ENCODE measurements around the gene SLC41A3. TPM values are rescaled to one million over a fixed set of nuclear protein-coding genes. Genes with fewer than 3 reads are reported as not detected.

SLC41A3 gene
- total and polyA plus RNA-seq, 4 donors, result 9.3 to 19.8 (median 12.7) TPM

- H3K4me1 ChIP-seq (ENCODE audit: control insufficient read depth in 4 of 4, insufficient read depth in 4 of 4, low read length in 3 of 4), result no peaks in the 10 kb centered on the region
- no peaks in the 10 kb centered on the region for H3K27me3 ChIP-seq (ENCODE audit: control insufficient read depth in 4 of 4, insufficient read depth in 4 of 4, low read length in 3 of 4)
- DNase-seq (ENCODE audit: low spot score), result no peak
- no peak overlapping the region for H3K9ac ChIP-seq (ENCODE audit: low read depth in 1 of 2, low read length in 2 of 2)
- WGBS, result 97% methylated on average over 3 of the region's 3 CpGs
- TF ChIP-seq YY1 (IDR thresholded peaks at IDR 0.05) (no peak), JUND (IDR thresholded peaks at IDR 0.05) (no peak)
- no peaks in the 10 kb centered on the region for H3K9me3 ChIP-seq (ENCODE audit: control insufficient read depth in 4 of 4, low read length in 3 of 4)
- H3K4me3 ChIP-seq (ENCODE audit: low read depth in 1 of 3, low read length in 3 of 3), result no peak overlapping the region
- no peak overlapping the region for H3K27ac ChIP-seq (ENCODE audit: low read depth in 1 of 2, low read length in 2 of 2)
- peaks cover 0 to 15% (median 3%) of the 10 kb centered on the region in 4 donors for H3K36me3 ChIP-seq (ENCODE audit: control insufficient read depth in 4 of 4, insufficient read depth in 3 of 4, low read depth in 1 of 4, low read length in 3 of 4)
Measured at GRCh38 chr3:126009181-126009580, 74.7 kb downstream of the SLC41A3 start.

GRCh38 chr3:126008219-126008618, 75.7 kb downstream of the SLC41A3 start:
- H3K9me3 ChIP-seq (ENCODE audit: control insufficient read depth in 4 of 4, low read length in 3 of 4), result no peaks in the 10 kb centered on the region
- 99% methylated on average over 3 of the region's 3 CpGs for WGBS
- no peaks in the 10 kb centered on the region for H3K4me1 ChIP-seq (ENCODE audit: control insufficient read depth in 4 of 4, insufficient read depth in 4 of 4, low read length in 3 of 4)
- H3K9ac ChIP-seq (ENCODE audit: low read depth in 1 of 2, low read length in 2 of 2), result no peak overlapping the region
- H3K27ac ChIP-seq (ENCODE audit: low read depth in 1 of 2, low read length in 2 of 2), result no peak overlapping the region
- H3K4me3 ChIP-seq (ENCODE audit: low read depth in 1 of 3, low read length in 3 of 3), result no peak overlapping the region
- TF ChIP-seq JUND (IDR thresholded peaks at IDR 0.05) (no peak), RAD21 (IDR thresholded peaks at IDR 0.05) (no peak), FOXA2 (IDR thresholded peaks at IDR 0.05) (no peak), TAF1 (conservative IDR thresholded peaks at IDR 0.05) (no peak)
- H3K27me3 ChIP-seq (ENCODE audit: control insufficient read depth in 4 of 4, insufficient read depth in 4 of 4, low read length in 3 of 4), result no peaks in the 10 kb centered on the region
- peaks cover 0 to 12% (median 3%) of the 10 kb centered on the region in 4 donors for H3K36me3 ChIP-seq (ENCODE audit: control insufficient read depth in 4 of 4, insufficient read depth in 3 of 4, low read depth in 1 of 4, low read length in 3 of 4)
- DNase-seq (ENCODE audit: low spot score), result no peak

GRCh38 chr3:126005951-126006350, 78.0 kb downstream of the SLC41A3 start:
- H3K27me3 ChIP-seq (ENCODE audit: control insufficient read depth in 4 of 4, insufficient read depth in 4 of 4, low read length in 3 of 4), result no peaks in the 10 kb centered on the region
- peaks cover 0 to 12% (median 3%) of the 10 kb centered on the region in 4 donors for H3K36me3 ChIP-seq (ENCODE audit: control insufficient read depth in 4 of 4, insufficient read depth in 3 of 4, low read depth in 1 of 4, low read length in 3 of 4)
- H3K27ac ChIP-seq (ENCODE audit: low read depth in 1 of 2, low read length in 2 of 2), result no peak overlapping the region
- TF ChIP-seq RXRA (IDR thresholded peaks at IDR 0.05) (no peak), REST (IDR thresholded peaks at IDR 0.05) (no peak)
- no peak for DNase-seq (ENCODE audit: low spot score)
- H3K4me1 ChIP-seq (ENCODE audit: control insufficient read depth in 4 of 4, insufficient read depth in 4 of 4, low read length in 3 of 4), result no peaks in the 10 kb centered on the region
- H3K4me3 ChIP-seq (ENCODE audit: low read depth in 1 of 3, low read length in 3 of 3), result no peak overlapping the region
- H3K9ac ChIP-seq (ENCODE audit: low read depth in 1 of 2, low read length in 2 of 2), result no peak overlapping the region
- 55% methylated on average over 3 of the region's 3 CpGs for WGBS
- peaks cover 0 to 2% (median 0%) of the 10 kb centered on the region in 4 donors for H3K9me3 ChIP-seq (ENCODE audit: control insufficient read depth in 4 of 4, low read length in 3 of 4)

- Histone ChIP-seq H3K36me3 (ENCODE audit: control insufficient read depth in 4 of 4, insufficient read depth in 3 of 4, low read depth in 1 of 4, low read length in 3 of 4) (peaks cover 0 to 9% (median 3%) of the 10 kb centered on the region in 4 donors), H3K27ac (ENCODE audit: low read depth in 1 of 2, low read length in 2 of 2) (no peak overlapping the region), H3K27me3 (ENCODE audit: control insufficient read depth in 4 of 4, insufficient read depth in 4 of 4, low read length in 3 of 4) (no peaks in the 10 kb centered on the region), H3K4me3 (ENCODE audit: low read depth in 1 of 3, low read length in 3 of 3) (no peak overlapping the region), H3K4me1 (ENCODE audit: control insufficient read depth in 4 of 4, insufficient read depth in 4 of 4, low read length in 3 of 4) (no peaks in the 10 kb centered on the region), H3K9me3 (ENCODE audit: control insufficient read depth in 4 of 4, low read length in 3 of 4) (peaks cover 0 to 2% (median 0%) of the 10 kb centered on the region in 4 donors), H3K9ac (ENCODE audit: low read depth in 1 of 2, low read length in 2 of 2) (no peak overlapping the region)
- DNase-seq (ENCODE audit: low spot score), result no peak
- 94% methylated on average over 7 of the region's 7 CpGs for WGBS
- TF ChIP-seq RAD21 (IDR thresholded peaks at IDR 0.05) (no peak), TAF1 (conservative IDR thresholded peaks at IDR 0.05) (no peak), CTCF (IDR thresholded peaks at IDR 0.05; ENCODE audit: low read depth, low read length, missing input control) (no peak), REST (IDR thresholded peaks at IDR 0.05) (no peak), HNF4A (conservative IDR thresholded peaks at IDR 0.05) (no peak), FOXA2 (IDR thresholded peaks at IDR 0.05) (no peak), GABPA (IDR thresholded peaks at IDR 0.05 in 1 of 2, conservative IDR thresholded peaks at IDR 0.05 in 1 of 2) (no peak), SP1 (IDR thresholded peaks at IDR 0.05) (no peak), RXRA (IDR thresholded peaks at IDR 0.05) (no peak)
Measured at GRCh38 chr3:126004692-126005091, 79.2 kb downstream of the SLC41A3 start.

Measured in liver (tissue), 9 donors.